Measurements from ENCODE around the gene MALRD1. TPM values are rescaled to one million over a fixed set of nuclear protein-coding genes. Genes with fewer than 3 reads are reported as not detected.

MALRD1 gene
- total RNA-seq, 1 donor from 2014 or later, result 0.11 TPM

- Histone ChIP-seq H3K79me2 (ENCODE audit: low read depth) (no peaks in the 10 kb centered on the region), H3K4me1 (no peaks in the 10 kb centered on the region), H3K27me3 (no peaks in the 10 kb centered on the region), H2AFZ (replicated peaks) (no peak overlapping the region), H3K9ac (no peak overlapping the region), H3K36me3 (no peaks in the 10 kb centered on the region), H4K20me1 (ENCODE audit: low read depth) (no peaks in the 10 kb centered on the region), H3K9me3 (ENCODE audit: low read depth) (no peaks in the 10 kb centered on the region), H3F3A (ENCODE audit: low read depth) (no peaks in the 10 kb centered on the region), H3K27ac (no peak overlapping the region), H3K4me2 (no peak overlapping the region), H3K4me3 (no peak overlapping the region)
- H3K4me1 Mint-ChIP-seq, result peaks cover 9% of the 10 kb centered on the region
- no peak overlapping the region for H3K27ac Mint-ChIP-seq
- TF ChIP-seq CTCF (IDR thresholded peaks at IDR 0.05) (no peak), EZH2 (IDR thresholded peaks at IDR 0.05) (no peak), EZH2phosphoT487 (IDR thresholded peaks at IDR 0.05) (no peak)
- H3K36me3 Mint-ChIP-seq, result no peaks in the 10 kb centered on the region
- H3K9me3 Mint-ChIP-seq, result no peaks in the 10 kb centered on the region
- no peak for DNase-seq (ENCODE audit: low spot score)
- H3K4me3 Mint-ChIP-seq, result no peak overlapping the region
- peaks cover 2% of the 10 kb centered on the region for H3K27me3 Mint-ChIP-seq (ENCODE audit: insufficient read depth, low read depth)
Observed at GRCh38 chr10:19570120-19570519, 521.5 kb downstream of the MALRD1 start.

- H3K36me3 ChIP-seq, result no peaks in the 10 kb centered on the region
- no peaks in the 10 kb centered on the region for H3K79me2 ChIP-seq (ENCODE audit: low read depth)
- no peak overlapping the region for H2AFZ ChIP-seq (replicated peaks)
- H3K4me1 Mint-ChIP-seq, result peaks cover 9% of the 10 kb centered on the region
- H3K4me3 ChIP-seq, result no peak overlapping the region
- H4K20me1 ChIP-seq (ENCODE audit: low read depth), result no peaks in the 10 kb centered on the region
- no peaks in the 10 kb centered on the region for H3K36me3 Mint-ChIP-seq
- H3K27me3 Mint-ChIP-seq (ENCODE audit: insufficient read depth, low read depth), result peaks cover 2% of the 10 kb centered on the region
- H3K9ac ChIP-seq, result no peak overlapping the region
- no peak overlapping the region for H3K4me2 ChIP-seq
- no peak for TF ChIP-seq EZH2phosphoT487 (IDR thresholded peaks at IDR 0.05)
- TF ChIP-seq CTCF (IDR thresholded peaks at IDR 0.05), result no peak
- no peak for TF ChIP-seq EZH2 (IDR thresholded peaks at IDR 0.05)
- H3K27ac Mint-ChIP-seq, result no peak overlapping the region
- no peak for DNase-seq (ENCODE audit: low spot score)
- no peak overlapping the region for H3K27ac ChIP-seq
- no peaks in the 10 kb centered on the region for H3K9me3 Mint-ChIP-seq
- no peaks in the 10 kb centered on the region for H3K9me3 ChIP-seq (ENCODE audit: low read depth)
- H3K27me3 ChIP-seq, result no peaks in the 10 kb centered on the region
- no peak overlapping the region for H3K4me3 Mint-ChIP-seq
- H3K4me1 ChIP-seq, result no peaks in the 10 kb centered on the region
- no peaks in the 10 kb centered on the region for H3F3A ChIP-seq (ENCODE audit: low read depth)
Observed at GRCh38 chr10:19570991-19571390, 522.4 kb downstream of the MALRD1 start.

- Mint-ChIP-seq H3K9me3 (no peaks in the 10 kb centered on the region), H3K4me3 (no peak overlapping the region), H3K27ac (no peak overlapping the region), H3K27me3 (ENCODE audit: insufficient read depth, low read depth) (peaks cover 2% of the 10 kb centered on the region), H3K36me3 (no peaks in the 10 kb centered on the region), H3K4me1 (peaks cover 16% of the 10 kb centered on the region)
- H3K4me2 ChIP-seq, result no peak overlapping the region
- H3F3A ChIP-seq (ENCODE audit: low read depth), result no peaks in the 10 kb centered on the region
- H3K27ac ChIP-seq, result no peak overlapping the region
- H3K36me3 ChIP-seq, result no peaks in the 10 kb centered on the region
- TF ChIP-seq EZH2 (IDR thresholded peaks at IDR 0.05) (no peak), EZH2phosphoT487 (IDR thresholded peaks at IDR 0.05) (no peak), CTCF (IDR thresholded peaks at IDR 0.05) (no peak)
- no peak overlapping the region for H3K9ac ChIP-seq
- no peaks in the 10 kb centered on the region for H3K9me3 ChIP-seq (ENCODE audit: low read depth)
- no peak overlapping the region for H3K4me3 ChIP-seq
- H3K4me1 ChIP-seq, result peaks cover 9% of the 10 kb centered on the region
- no peak for DNase-seq (ENCODE audit: low spot score)
- no peak overlapping the region for H2AFZ ChIP-seq (replicated peaks)
- no peaks in the 10 kb centered on the region for H4K20me1 ChIP-seq (ENCODE audit: low read depth)
- no peaks in the 10 kb centered on the region for H3K27me3 ChIP-seq
- H3K79me2 ChIP-seq (ENCODE audit: low read depth), result no peaks in the 10 kb centered on the region
Observed at GRCh38 chr10:19572056-19572455, 523.5 kb downstream of the MALRD1 start.

Data from neural progenitor cell (in vitro differentiated cells).